BE2C (cell line): ENCODE results near the gene ATP8A2.

Experiments used
- DNase-seq: peaks from one replicate; pipeline ENCODE4 v3.0.0-alpha.2; 2020
- H3K27me3 ChIP-seq: fragments of 250-450 bp; sonication (Bioruptor Pico); 2 replicates; pipeline ENCODE4 v1.5.1; 2020; ENCODE audit warnings: mild to moderate bottlenecking
- H3K36me3 ChIP-seq: fragments of 250-450 bp; sonication (Bioruptor Pico); 2 replicates; pipeline ENCODE4 v1.5.1; 2020; ENCODE audit warnings: mild to moderate bottlenecking
- H3K4me1 ChIP-seq: fragments of 250-450 bp; sonication (Bioruptor Pico); 2 replicates; pipeline ENCODE4 v1.5.1; 2020
- H3K4me3 ChIP-seq: 2 replicates; pipeline ENCODE4 v1.5.1; 2011; ENCODE audit warnings: low read depth, low read length
- H3K9me3 ChIP-seq: fragments of 250-450 bp; sonication (Bioruptor Pico); 2 replicates; pipeline ENCODE4 v1.5.1; 2020
- CTCF ChIP-seq: IDR thresholded peaks from 2 replicates; pipeline ENCODE4 v1.5.1; 2012; ENCODE audit warnings: mild to moderate bottlenecking, low read depth, low read length

Gene ATP8A2

GRCh38 chr13:25836574-25837336, 465.0 kb downstream of the ATP8A2 start:
- no peaks in the 10 kb centered on the region for H3K36me3 ChIP-seq
- H3K9me3 ChIP-seq = no peaks in the 10 kb centered on the region
- no peaks in the 10 kb centered on the region for H3K27me3 ChIP-seq
- H3K4me1 ChIP-seq = no peaks in the 10 kb centered on the region
- no peak for TF ChIP-seq CTCF
- no peak for DNase-seq
- no peak overlapping the region for H3K4me3 ChIP-seq

GRCh38 chr13:25839371-25839770, 467.6 kb downstream of the ATP8A2 start:
- no peak for TF ChIP-seq CTCF
- Histone ChIP-seq H3K27me3 (no peaks in the 10 kb centered on the region), H3K4me3 (no peak overlapping the region), H3K4me1 (no peaks in the 10 kb centered on the region), H3K36me3 (no peaks in the 10 kb centered on the region), H3K9me3 (no peaks in the 10 kb centered on the region)
- DNase-seq = no peak

GRCh38 chr13:25840261-25840660, 468.5 kb downstream of the ATP8A2 start:
- DNase-seq = no peak
- Histone ChIP-seq H3K4me1 (no peaks in the 10 kb centered on the region), H3K36me3 (no peaks in the 10 kb centered on the region), H3K4me3 (no peak overlapping the region), H3K9me3 (no peaks in the 10 kb centered on the region), H3K27me3 (no peaks in the 10 kb centered on the region)
- no peak for TF ChIP-seq CTCF

- H3K9me3 ChIP-seq = no peaks in the 10 kb centered on the region
- no peak for TF ChIP-seq CTCF
- no peak for DNase-seq
These were observed 469.2 kb downstream of the ATP8A2 start for GRCh38 chr13:25840931-25841330.

GRCh38 chr13:25843692-25844091, 471.9 kb downstream of the ATP8A2 start:
- no peak for TF ChIP-seq CTCF

More at GRCh38 chr13:25840931-25841330, 469.2 kb downstream of the ATP8A2 start:
- Histone ChIP-seq H3K36me3 (no peaks in the 10 kb centered on the region), H3K27me3 (no peaks in the 10 kb centered on the region), H3K4me3 (no peak overlapping the region), H3K4me1 (no peaks in the 10 kb centered on the region)

More at GRCh38 chr13:25843692-25844091, 471.9 kb downstream of the ATP8A2 start:
- Histone ChIP-seq H3K4me1 (no peaks in the 10 kb centered on the region), H3K9me3 (no peaks in the 10 kb centered on the region), H3K27me3 (no peaks in the 10 kb centered on the region), H3K36me3 (no peaks in the 10 kb centered on the region), H3K4me3 (no peak overlapping the region)
- DNase-seq = no peak
